ENCODE measurements around the gene PCDHGA8. TPM values are rescaled to one million over a fixed set of nuclear protein-coding genes. Genes with fewer than 3 reads are reported as not detected.
A peak's percentile ranks its signal among the peaks of the same experiment; 100 is the strongest.
"Not testable (repeated sequence)": the region's sequence is repeated elsewhere in the genome, so short reads cannot be mapped to it uniquely, and the experiment has no call there.

Gene PCDHGA8
- total RNA-seq, 1 experiment from 2014 or later: 0.97 TPM

GRCh38 chr5:141369994-141370848, 22.2 kb upstream of the PCDHGA8 start, which contains the start of gene PCDHGB3:
TSS of gene PCDHGB3 (plus strand) at chr5:141370242. CDS start at chr5:141370395, 153 bp downstream.
- DNase-seq (ENCODE audit: extremely low read depth, low read depth): no peak

GRCh38 chr5:141371572-141372475, 20.6 kb upstream of the PCDHGA8 start:
- DNase-seq (ENCODE audit: extremely low read depth, low read depth): no peak

- no peak for DNase-seq (ENCODE audit: extremely low read depth, low read depth)
Observed at GRCh38 chr5:141373673-141374317, 18.6 kb upstream of the PCDHGA8 start, which contains the start of gene PCDHGA6. TSS of gene PCDHGA6 (plus strand) at chr5:141373891. CDS start at chr5:141374084, 193 bp downstream.

- DNase-seq (ENCODE audit: extremely low read depth, low read depth): no peak
Observed at GRCh38 chr5:141374627-141375026, 17.8 kb upstream of the PCDHGA8 start.

- DNase-seq (ENCODE audit: extremely low read depth, low read depth): not testable (repeated sequence)
Observed at GRCh38 chr5:141375444-141376155, 16.8 kb upstream of the PCDHGA8 start.

GRCh38 chr5:141382469-141383294, 9.8 kb upstream of the PCDHGA8 start, which contains the start of gene PCDHGA7:
TSS of gene PCDHGA7 (plus strand) at chr5:141382742. CDS start at chr5:141382900, 158 bp downstream.
- no peak for DNase-seq (ENCODE audit: extremely low read depth, low read depth)

- no peak for DNase-seq (ENCODE audit: extremely low read depth, low read depth)
Observed at GRCh38 chr5:141383345-141383744, 9.1 kb upstream of the PCDHGA8 start.

- no peak for DNase-seq (ENCODE audit: extremely low read depth, low read depth)
Observed at GRCh38 chr5:141384471-141385267, 7.8 kb upstream of the PCDHGA8 start.

- peak; percentile 36 for DNase-seq (ENCODE audit: extremely low read depth, low read depth)
Observed at GRCh38 chr5:141387557-141388311, 4.7 kb upstream of the PCDHGA8 start, which contains the start of gene PCDHGB4. TSS of gene PCDHGB4 (plus strand) at chr5:141387698. CDS start at chr5:141387885, 187 bp downstream.

GRCh38 chr5:141388661-141389060, 3.8 kb upstream of the PCDHGA8 start:
- no peak for DNase-seq (ENCODE audit: extremely low read depth, low read depth)

GRCh38 chr5:141389153-141390042, 3.0 kb upstream of the PCDHGA8 start:
- no peak for DNase-seq (ENCODE audit: extremely low read depth, low read depth)

GRCh38 chr5:141393267-141393666, 834 bp downstream of the PCDHGA8 start:
- DNase-seq (ENCODE audit: extremely low read depth, low read depth): no peak

GRCh38 chr5:141394401-141395187, 2.2 kb downstream of the PCDHGA8 start:
- DNase-seq (ENCODE audit: extremely low read depth, low read depth): not testable (repeated sequence)

- DNase-seq (ENCODE audit: extremely low read depth, low read depth): not testable (repeated sequence)
Observed at GRCh38 chr5:141397756-141398551, 5.5 kb downstream of the PCDHGA8 start, which contains the start of gene PCDHGB5. TSS of gene PCDHGB5 (plus strand) at chr5:141397947. CDS start at chr5:141398128, 181 bp downstream.

- DNase-seq (ENCODE audit: extremely low read depth, low read depth): no peak
Observed at GRCh38 chr5:141398608-141399007, 6.2 kb downstream of the PCDHGA8 start.

Measured in NCI-H460 (cell line).